Esophagus muscularis mucosa (tissue), 3 donors: Measurements from ENCODE around the gene MAPK11.
A peak's percentile ranks its signal among the peaks of the same experiment; 100 is the strongest.

Experiments used
- POLR2A ChIP-seq: fragments of 450-650 bp; IDR thresholded peaks from one replicate; pipeline ENCODE4 v1.6.1; 2017; ENCODE audit warnings: antibody characterized with exemption, moderate library complexity, mild to moderate bottlenecking, low read depth
- POLR2AphosphoS5 ChIP-seq, 2 donors: sonication (generic); formaldehyde crosslinking; IDR thresholded peaks; one replicate each; pipeline ENCODE4 v1.6.1; 2017; ENCODE audit warnings: antibody characterized with exemption in 2 of 2
- TF ChIP-seq, protein P1 (sequence below), 3 experiments: fragments of 200-600 bp in 2 of 3; fragments of 450-650 bp in 1 of 3; sonication (generic) in 2 of 3; IDR thresholded peaks; one replicate each; pipeline ENCODE4 v1.5.1; 2017 to 2019; ENCODE audit warnings: antibody characterized with exemption in 3 of 3, mild to moderate bottlenecking in 2 of 3, moderate library complexity in 1 of 3

DNA sequence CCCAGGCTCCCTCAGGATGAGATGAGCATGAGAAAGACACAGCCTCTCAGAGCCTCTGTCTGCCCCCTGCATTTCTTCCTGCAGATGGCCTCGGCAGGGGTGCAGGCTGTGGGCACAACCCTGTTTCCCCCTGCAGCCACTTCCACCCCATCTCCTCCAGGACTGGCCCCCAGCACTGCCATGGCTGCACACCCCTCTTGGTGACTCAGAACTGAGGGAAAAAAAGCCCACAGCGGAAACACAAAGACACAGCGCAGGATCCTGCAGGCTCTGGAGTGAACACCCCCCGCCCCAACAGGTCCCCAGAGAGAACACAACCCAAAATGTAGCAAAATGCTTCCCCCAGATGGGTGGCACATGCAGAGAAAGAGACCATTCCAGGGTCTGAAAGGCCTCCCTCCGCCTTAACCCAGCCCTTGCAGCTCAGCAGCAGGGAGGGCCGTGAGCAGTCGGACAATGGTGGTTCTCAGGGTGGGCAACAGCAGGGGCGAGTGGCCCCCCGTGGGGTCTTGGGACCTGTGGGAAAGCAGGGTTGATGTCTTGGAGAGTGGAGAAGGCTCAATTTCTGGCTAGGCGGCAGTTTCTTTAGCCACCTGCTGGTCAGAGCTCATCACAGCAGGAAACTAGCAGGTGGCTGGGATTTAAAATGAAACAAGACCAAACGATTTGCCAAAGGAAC, 33.3 kb downstream of the MAPK11 start:
- TF ChIP-seq, protein P1, sequence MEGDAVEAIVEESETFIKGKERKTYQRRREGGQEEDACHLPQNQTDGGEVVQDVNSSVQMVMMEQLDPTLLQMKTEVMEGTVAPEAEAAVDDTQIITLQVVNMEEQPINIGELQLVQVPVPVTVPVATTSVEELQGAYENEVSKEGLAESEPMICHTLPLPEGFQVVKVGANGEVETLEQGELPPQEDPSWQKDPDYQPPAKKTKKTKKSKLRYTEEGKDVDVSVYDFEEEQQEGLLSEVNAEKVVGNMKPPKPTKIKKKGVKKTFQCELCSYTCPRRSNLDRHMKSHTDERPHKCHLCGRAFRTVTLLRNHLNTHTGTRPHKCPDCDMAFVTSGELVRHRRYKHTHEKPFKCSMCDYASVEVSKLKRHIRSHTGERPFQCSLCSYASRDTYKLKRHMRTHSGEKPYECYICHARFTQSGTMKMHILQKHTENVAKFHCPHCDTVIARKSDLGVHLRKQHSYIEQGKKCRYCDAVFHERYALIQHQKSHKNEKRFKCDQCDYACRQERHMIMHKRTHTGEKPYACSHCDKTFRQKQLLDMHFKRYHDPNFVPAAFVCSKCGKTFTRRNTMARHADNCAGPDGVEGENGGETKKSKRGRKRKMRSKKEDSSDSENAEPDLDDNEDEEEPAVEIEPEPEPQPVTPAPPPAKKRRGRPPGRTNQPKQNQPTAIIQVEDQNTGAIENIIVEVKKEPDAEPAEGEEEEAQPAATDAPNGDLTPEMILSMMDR (IDR thresholded peaks at IDR 0.05) = peak in 1 of 3 experiments; percentile 9
- TF ChIP-seq POLR2A = no peak
- TF ChIP-seq POLR2AphosphoS5 (IDR thresholded peaks at IDR 0.05) = no peak
